DOHH2 (cell line): ENCODE measurements around the gene HOXD10.

Experiments used
- H3F3A ChIP-seq: fragments of 200-600 bp; sonication (generic), shearing (Covaris generic); 2 replicates; pipeline ENCODE4 v1.6.0; 2016; ENCODE audit warnings: antibody characterized with exemption, mild to moderate bottlenecking; ENCODE audit not compliant: control insufficient read depth, insufficient read depth
- H3K27ac ChIP-seq: fragments of 200-600 bp; sonication (generic); 2 replicates; pipeline ENCODE4 v1.5.1; 2014; ENCODE audit warnings: low read depth, mild to moderate bottlenecking, low read length, moderate library complexity
- H3K27me3 ChIP-seq: fragments of 200-600 bp; sonication (generic); 2 replicates; pipeline ENCODE4 v1.6.1; 2014; ENCODE audit warnings: mild to moderate bottlenecking, low read length, mixed read lengths; ENCODE audit not compliant: control insufficient read depth
- H3K36me3 ChIP-seq: fragments of 200-600 bp; sonication (generic); 2 replicates; pipeline ENCODE4 v1.6.1; 2014; ENCODE audit warnings: mild to moderate bottlenecking, low read length, moderate library complexity, mixed read lengths; ENCODE audit not compliant: control insufficient read depth
- H3K4me1 ChIP-seq: fragments of 200-600 bp; sonication (generic); 2 replicates; pipeline ENCODE4 v1.6.1; 2014; ENCODE audit warnings: mild to moderate bottlenecking, low read length, mixed read lengths; ENCODE audit not compliant: control insufficient read depth
- H3K4me2 ChIP-seq: fragments of 200-600 bp; sonication (generic); 2 replicates; pipeline ENCODE4 v1.6.0; 2014; ENCODE audit warnings: mild to moderate bottlenecking, low read length, moderate library complexity
- H3K4me3 ChIP-seq: fragments of 200-600 bp; sonication (generic); 2 replicates; pipeline ENCODE4 v1.5.1; 2014; ENCODE audit warnings: mild to moderate bottlenecking, low read length, mixed read lengths
- H3K79me2 ChIP-seq: fragments of 200-600 bp; sonication (generic); 2 replicates; pipeline ENCODE4 v1.6.1; 2014; ENCODE audit warnings: mild to moderate bottlenecking, low read length, mixed read lengths; ENCODE audit not compliant: control insufficient read depth
- H3K9me2 ChIP-seq: fragments of 200-600 bp; sonication (generic); replicated peaks from 2 replicates; pipeline ENCODE4 v1.6.1; 2014; ENCODE audit warnings: mild to moderate bottlenecking, low read length, mixed read lengths; ENCODE audit not compliant: control insufficient read depth
- H3K9me3 ChIP-seq: fragments of 200-600 bp; sonication (generic); 2 replicates; pipeline ENCODE4 v1.6.1; 2014; ENCODE audit warnings: antibody characterized with exemption, low read length, mixed read lengths; ENCODE audit not compliant: control insufficient read depth, insufficient read depth
- H4K20me1 ChIP-seq: fragments of 200-600 bp; sonication (generic); 2 replicates; pipeline ENCODE4 v1.6.0; 2014; ENCODE audit warnings: low read depth, mild to moderate bottlenecking, antibody characterized with exemption, low read length, moderate library complexity; ENCODE audit not compliant: control insufficient read depth, insufficient read depth
- EZH2phosphoT487 ChIP-seq: fragments of 200-600 bp; sonication (generic); IDR thresholded peaks from 2 replicates; pipeline ENCODE4 v1.6.1; 2017; ENCODE audit warnings: borderline replicate concordance, mild to moderate bottlenecking, antibody characterized with exemption, low read length, moderate library complexity, mixed read lengths
- TF ChIP-seq, protein P1 (sequence below): fragments of 200-600 bp; sonication (generic); IDR thresholded peaks from one replicate; pipeline ENCODE4 v1.5.1; 2014; ENCODE audit warnings: antibody characterized with exemption, mild to moderate bottlenecking, low read depth, low read length; ENCODE audit not compliant: poor library complexity, severe bottlenecking

The HOXD10 gene

DNA sequence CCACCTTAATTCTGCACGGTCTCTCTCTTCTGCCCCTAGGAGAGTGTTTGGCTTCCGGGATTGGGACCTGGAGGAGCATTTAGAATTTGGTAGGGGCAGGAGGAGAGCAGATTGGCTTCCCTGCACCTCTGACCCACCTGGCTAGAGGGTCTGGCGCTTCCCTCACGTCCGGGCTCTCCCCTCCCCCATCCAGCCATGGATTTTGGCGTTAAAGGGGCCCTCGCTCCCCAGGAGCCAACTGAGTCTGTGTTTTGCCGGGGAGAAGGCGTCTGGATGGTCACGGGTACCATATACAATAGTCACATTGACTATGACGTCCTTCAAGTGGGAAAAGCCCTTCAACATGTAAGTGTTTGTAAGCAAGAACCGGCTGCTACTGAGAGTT, 47.1 kb downstream of the HOXD10 start:
- Histone ChIP-seq H3K9me2 (no peaks in the 10 kb centered on the region), H3K4me1 (no peaks in the 10 kb centered on the region), H3K4me3 (no peak overlapping the region), H3F3A (no peaks in the 10 kb centered on the region), H4K20me1 (no peaks in the 10 kb centered on the region), H3K36me3 (no peaks in the 10 kb centered on the region), H3K4me2 (no peak overlapping the region), H3K9me3 (no peaks in the 10 kb centered on the region; the same call in 1 of the 2 replicates), H3K79me2 (no peaks in the 10 kb centered on the region), H3K27ac (no peak overlapping the region), H3K27me3 (no peaks in the 10 kb centered on the region)
- no peak for TF ChIP-seq EZH2phosphoT487
- TF ChIP-seq, protein P1, sequence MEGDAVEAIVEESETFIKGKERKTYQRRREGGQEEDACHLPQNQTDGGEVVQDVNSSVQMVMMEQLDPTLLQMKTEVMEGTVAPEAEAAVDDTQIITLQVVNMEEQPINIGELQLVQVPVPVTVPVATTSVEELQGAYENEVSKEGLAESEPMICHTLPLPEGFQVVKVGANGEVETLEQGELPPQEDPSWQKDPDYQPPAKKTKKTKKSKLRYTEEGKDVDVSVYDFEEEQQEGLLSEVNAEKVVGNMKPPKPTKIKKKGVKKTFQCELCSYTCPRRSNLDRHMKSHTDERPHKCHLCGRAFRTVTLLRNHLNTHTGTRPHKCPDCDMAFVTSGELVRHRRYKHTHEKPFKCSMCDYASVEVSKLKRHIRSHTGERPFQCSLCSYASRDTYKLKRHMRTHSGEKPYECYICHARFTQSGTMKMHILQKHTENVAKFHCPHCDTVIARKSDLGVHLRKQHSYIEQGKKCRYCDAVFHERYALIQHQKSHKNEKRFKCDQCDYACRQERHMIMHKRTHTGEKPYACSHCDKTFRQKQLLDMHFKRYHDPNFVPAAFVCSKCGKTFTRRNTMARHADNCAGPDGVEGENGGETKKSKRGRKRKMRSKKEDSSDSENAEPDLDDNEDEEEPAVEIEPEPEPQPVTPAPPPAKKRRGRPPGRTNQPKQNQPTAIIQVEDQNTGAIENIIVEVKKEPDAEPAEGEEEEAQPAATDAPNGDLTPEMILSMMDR, result no peak

DNA sequence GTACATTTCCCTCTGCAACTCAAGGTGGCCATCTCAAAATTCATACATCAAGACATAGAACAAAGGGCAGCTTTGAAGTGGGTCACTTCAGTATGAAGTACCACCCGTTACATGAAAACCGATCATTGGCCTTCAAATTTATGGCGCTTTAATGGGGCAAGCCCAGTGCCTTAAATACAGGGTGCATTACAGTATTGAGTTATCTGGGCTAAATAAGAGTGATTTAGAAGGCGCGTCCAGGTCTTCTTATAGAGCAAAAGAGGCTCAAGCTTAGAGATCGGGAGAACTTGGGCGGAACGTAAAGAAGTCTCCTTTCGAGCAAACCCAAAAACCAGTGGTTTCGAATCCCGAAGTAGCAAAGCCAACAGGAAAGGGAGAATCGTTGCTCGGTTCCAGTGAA, 47.6 kb downstream of the HOXD10 start:
- no peaks in the 10 kb centered on the region for H3K79me2 ChIP-seq

DNA sequence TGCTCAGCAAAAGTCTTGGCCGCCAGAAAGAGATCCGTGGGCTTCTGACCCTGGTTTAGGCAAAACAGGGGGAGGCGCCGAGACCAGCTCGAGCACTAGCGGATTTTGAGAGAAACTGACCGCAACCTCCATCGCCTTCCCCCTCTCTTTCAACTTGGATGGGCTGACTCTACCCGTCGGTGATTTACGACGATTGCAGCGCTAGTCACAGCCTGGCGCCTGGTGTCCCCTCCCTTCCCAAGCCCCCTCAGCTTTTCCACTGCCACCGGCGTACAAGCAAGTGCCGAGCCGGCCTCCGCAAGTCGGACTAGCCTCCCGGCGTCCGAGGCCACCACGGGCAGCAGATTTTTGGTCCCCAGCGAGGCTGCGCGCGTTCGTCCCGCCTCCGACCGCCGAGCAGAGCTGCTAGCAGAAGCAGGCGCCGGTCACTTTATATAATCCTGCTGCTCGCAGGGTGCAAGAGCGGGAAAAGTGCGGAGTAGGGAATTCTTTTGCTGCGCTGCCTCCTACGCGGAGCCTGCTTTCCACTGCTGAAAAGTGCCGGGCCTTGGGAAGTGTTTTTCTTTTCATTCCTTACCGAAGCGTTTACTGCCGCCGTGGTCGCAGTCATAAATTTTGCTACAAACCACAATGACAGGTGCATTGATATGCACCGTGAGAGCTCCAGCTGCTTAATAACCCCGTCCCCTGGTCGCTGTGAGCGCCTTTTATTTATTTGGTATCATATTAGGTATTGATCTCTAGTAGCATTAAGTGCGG, 48.2 kb downstream of the HOXD10 start:
- no peak for TF ChIP-seq EZH2phosphoT487
- Histone ChIP-seq H3K36me3 (no peaks in the 10 kb centered on the region), H3K9me3 (no peaks in the 10 kb centered on the region; the same call in 1 of the 2 replicates), H3K27ac (no peak overlapping the region), H3K9me2 (no peaks in the 10 kb centered on the region), H3F3A (no peaks in the 10 kb centered on the region), H3K79me2 (no peaks in the 10 kb centered on the region), H3K27me3 (no peaks in the 10 kb centered on the region), H3K4me1 (no peaks in the 10 kb centered on the region), H3K4me3 (no peak overlapping the region), H3K4me2 (no peak overlapping the region), H4K20me1 (no peaks in the 10 kb centered on the region)

More for the DNA sequence above, 47.6 kb downstream of the HOXD10 start:
- no peaks in the 10 kb centered on the region; the same call in 1 of the 2 replicates for H3K9me3 ChIP-seq
- no peak overlapping the region for H3K4me2 ChIP-seq
- H3K9me2 ChIP-seq, result no peaks in the 10 kb centered on the region
- no peaks in the 10 kb centered on the region for H4K20me1 ChIP-seq
- no peaks in the 10 kb centered on the region for H3K4me1 ChIP-seq
- H3K27ac ChIP-seq, result no peak overlapping the region
- TF ChIP-seq, protein P1, result no peak
- TF ChIP-seq EZH2phosphoT487, result no peak
- H3K36me3 ChIP-seq, result no peaks in the 10 kb centered on the region
- H3F3A ChIP-seq, result no peaks in the 10 kb centered on the region
- no peak overlapping the region for H3K4me3 ChIP-seq
- no peaks in the 10 kb centered on the region for H3K27me3 ChIP-seq

DNA sequence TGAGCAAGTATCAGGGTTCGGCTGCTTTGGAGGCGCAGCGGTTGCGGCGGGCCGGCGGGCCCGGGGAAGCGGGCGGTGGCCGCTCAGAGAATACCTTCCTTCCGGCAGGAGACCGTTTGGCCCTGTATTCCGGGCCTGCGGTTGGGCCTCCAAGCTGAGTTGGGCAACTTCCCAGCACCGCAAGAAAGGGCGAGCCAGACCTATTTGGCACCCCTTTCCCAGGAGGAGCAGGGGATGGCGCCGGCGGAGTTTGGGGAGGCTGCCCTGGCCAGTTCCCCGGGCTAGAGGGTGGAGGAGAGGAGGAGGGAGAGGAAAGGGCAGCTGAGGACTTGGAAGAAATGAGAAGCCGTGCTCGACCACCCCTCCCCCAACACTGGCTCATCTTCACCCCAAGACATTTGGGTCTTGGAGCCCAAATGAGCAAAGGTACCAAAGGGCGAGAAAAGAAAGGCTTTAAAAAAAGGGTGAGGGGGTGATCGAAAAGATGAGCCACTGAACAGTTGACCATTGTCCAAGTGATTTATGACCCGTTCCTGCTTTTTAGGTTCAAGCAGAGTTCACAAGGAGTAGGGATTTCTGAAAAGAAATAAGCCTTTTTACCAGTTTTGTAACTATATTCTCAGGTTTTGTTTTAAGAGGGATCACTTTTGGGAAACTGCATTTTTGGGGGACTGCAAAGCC, 48.9 kb downstream of the HOXD10 start:
- H3K27ac ChIP-seq, result no peak overlapping the region
- no peaks in the 10 kb centered on the region for H3K4me1 ChIP-seq
- H3K79me2 ChIP-seq, result no peaks in the 10 kb centered on the region
- no peak overlapping the region for H3K4me2 ChIP-seq
- H3K9me2 ChIP-seq, result no peaks in the 10 kb centered on the region
- no peak for TF ChIP-seq EZH2phosphoT487
- TF ChIP-seq, protein P1, result no peak
- no peaks in the 10 kb centered on the region; the same call in 1 of the 2 replicates for H3K9me3 ChIP-seq
- H3K27me3 ChIP-seq, result no peaks in the 10 kb centered on the region
- no peaks in the 10 kb centered on the region for H4K20me1 ChIP-seq
- H3K36me3 ChIP-seq, result no peaks in the 10 kb centered on the region
- H3K4me3 ChIP-seq, result no peak overlapping the region
- no peaks in the 10 kb centered on the region for H3F3A ChIP-seq
